ENCODE data around the gene VGLL3.

The VGLL3 gene

DNA sequence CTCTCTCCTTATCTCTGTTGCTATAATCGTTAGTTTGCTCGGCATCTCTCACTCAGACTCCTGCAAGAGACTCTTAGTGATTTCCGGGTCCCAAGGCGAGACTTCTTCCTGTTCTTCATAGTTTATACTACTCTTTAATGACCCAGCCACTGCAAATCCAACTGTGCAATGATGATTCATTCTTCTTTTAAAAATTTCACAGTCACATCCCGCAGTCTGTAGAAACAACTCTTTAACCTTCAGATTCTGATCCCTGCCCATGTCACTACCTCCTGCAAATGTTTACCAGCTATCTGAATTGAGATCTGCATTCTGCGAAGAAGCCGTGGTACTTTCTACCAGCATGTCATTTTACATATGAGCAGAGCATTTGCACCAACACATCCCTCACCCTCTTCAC lies 2.8 kb upstream of the VGLL3 start:
- H3K4me2 ChIP-seq (ENCODE audit: low read length) = no peak overlapping the region
- TF ChIP-seq, protein P1, sequence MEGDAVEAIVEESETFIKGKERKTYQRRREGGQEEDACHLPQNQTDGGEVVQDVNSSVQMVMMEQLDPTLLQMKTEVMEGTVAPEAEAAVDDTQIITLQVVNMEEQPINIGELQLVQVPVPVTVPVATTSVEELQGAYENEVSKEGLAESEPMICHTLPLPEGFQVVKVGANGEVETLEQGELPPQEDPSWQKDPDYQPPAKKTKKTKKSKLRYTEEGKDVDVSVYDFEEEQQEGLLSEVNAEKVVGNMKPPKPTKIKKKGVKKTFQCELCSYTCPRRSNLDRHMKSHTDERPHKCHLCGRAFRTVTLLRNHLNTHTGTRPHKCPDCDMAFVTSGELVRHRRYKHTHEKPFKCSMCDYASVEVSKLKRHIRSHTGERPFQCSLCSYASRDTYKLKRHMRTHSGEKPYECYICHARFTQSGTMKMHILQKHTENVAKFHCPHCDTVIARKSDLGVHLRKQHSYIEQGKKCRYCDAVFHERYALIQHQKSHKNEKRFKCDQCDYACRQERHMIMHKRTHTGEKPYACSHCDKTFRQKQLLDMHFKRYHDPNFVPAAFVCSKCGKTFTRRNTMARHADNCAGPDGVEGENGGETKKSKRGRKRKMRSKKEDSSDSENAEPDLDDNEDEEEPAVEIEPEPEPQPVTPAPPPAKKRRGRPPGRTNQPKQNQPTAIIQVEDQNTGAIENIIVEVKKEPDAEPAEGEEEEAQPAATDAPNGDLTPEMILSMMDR (IDR thresholded peaks at IDR 0.05; ENCODE audit: low read depth, low read length, poor library complexity, severe bottlenecking) = no peak
- TF ChIP-seq EZH2phosphoT487 (IDR thresholded peaks at IDR 0.05; ENCODE audit: borderline replicate concordance, low read length) = no peak
- H3K4me3 ChIP-seq (ENCODE audit: low read length) = no peak overlapping the region
- H3F3A ChIP-seq (ENCODE audit: control insufficient read depth, insufficient read depth) = no peaks in the 10 kb centered on the region
- H3K9me3 ChIP-seq (ENCODE audit: control insufficient read depth, insufficient read depth, low read length) = no peaks in the 10 kb centered on the region; the same call in 1 of the 2 replicates
- H3K9me2 ChIP-seq (replicated peaks; ENCODE audit: control insufficient read depth, low read length) = no peaks in the 10 kb centered on the region
- no peaks in the 10 kb centered on the region for H4K20me1 ChIP-seq (ENCODE audit: control insufficient read depth, insufficient read depth, low read depth, low read length)
- H3K4me1 ChIP-seq (ENCODE audit: control insufficient read depth, low read length) = no peaks in the 10 kb centered on the region
- no peaks in the 10 kb centered on the region for H3K27me3 ChIP-seq (ENCODE audit: control insufficient read depth, low read length)
- H3K79me2 ChIP-seq (ENCODE audit: control insufficient read depth, low read length) = no peaks in the 10 kb centered on the region
- no peaks in the 10 kb centered on the region for H3K36me3 ChIP-seq (ENCODE audit: control insufficient read depth, low read length)
- no peak overlapping the region for H3K27ac ChIP-seq (ENCODE audit: low read depth, low read length)

DNA sequence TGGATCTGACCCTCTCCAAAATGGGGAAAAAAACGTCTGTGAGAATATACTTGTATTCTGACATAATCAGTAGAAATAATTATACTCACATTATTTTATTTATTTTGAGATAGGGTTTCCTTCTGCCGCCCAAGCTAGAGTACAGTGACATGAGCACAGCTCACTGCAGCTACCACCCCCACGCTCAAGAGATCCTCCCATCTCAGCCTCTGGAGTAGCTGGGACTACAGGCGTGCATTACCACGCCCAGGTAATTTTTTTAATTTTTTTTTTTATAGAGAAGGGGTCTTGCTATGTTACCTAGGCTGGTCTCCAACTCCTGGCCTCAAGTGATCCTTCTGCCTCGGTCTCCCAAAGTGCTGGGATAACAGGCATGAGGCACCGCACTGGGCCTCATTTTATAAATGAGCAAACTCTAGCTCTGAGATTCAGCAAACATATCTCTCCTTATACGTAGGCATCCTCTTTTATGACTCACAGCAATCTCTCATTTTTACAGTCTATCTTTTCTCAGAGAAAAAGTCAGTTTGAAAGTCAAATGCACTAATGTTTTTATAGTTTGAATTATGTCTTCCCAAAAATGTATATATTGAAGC lies 989 bp upstream of the VGLL3 start:
- Histone ChIP-seq H3K9me2 (replicated peaks; ENCODE audit: control insufficient read depth, low read length) (no peaks in the 10 kb centered on the region), H3K9me3 (ENCODE audit: control insufficient read depth, insufficient read depth, low read length) (no peaks in the 10 kb centered on the region; the same call in 1 of the 2 replicates), H4K20me1 (ENCODE audit: control insufficient read depth, insufficient read depth, low read depth, low read length) (no peaks in the 10 kb centered on the region), H3K27me3 (ENCODE audit: control insufficient read depth, low read length) (no peaks in the 10 kb centered on the region), H3K79me2 (ENCODE audit: control insufficient read depth, low read length) (no peaks in the 10 kb centered on the region), H3K36me3 (ENCODE audit: control insufficient read depth, low read length) (no peaks in the 10 kb centered on the region), H3F3A (ENCODE audit: control insufficient read depth, insufficient read depth) (no peaks in the 10 kb centered on the region), H3K4me2 (ENCODE audit: low read length) (no peak overlapping the region), H3K4me3 (ENCODE audit: low read length) (no peak overlapping the region), H3K27ac (ENCODE audit: low read depth, low read length) (no peak overlapping the region), H3K4me1 (ENCODE audit: control insufficient read depth, low read length) (no peaks in the 10 kb centered on the region)
- TF ChIP-seq, protein P1 (IDR thresholded peaks at IDR 0.05; ENCODE audit: low read depth, low read length, poor library complexity, severe bottlenecking) = no peak
- no peak for TF ChIP-seq EZH2phosphoT487 (IDR thresholded peaks at IDR 0.05; ENCODE audit: borderline replicate concordance, low read length)

DNA sequence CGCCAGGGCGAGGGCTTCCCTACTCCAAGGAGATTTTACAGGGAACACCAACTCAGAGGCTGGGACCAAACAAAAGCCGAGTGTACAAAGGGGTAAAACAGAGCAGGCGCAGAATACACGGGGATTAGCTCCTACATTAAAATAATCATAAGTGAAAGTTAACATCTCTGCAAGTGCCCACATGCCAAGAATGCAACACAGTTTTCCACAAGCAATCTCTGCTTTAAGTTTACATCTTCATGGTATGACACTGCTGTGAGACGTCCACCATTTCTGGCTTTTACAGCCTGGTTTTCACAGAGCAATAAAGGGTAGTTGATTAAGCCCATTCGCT lies 500 bp upstream of the VGLL3 start:
- Histone ChIP-seq H3K9me2 (replicated peaks; ENCODE audit: control insufficient read depth, low read length) (no peaks in the 10 kb centered on the region), H3K36me3 (ENCODE audit: control insufficient read depth, low read length) (no peaks in the 10 kb centered on the region), H3K4me2 (ENCODE audit: low read length) (no peak overlapping the region), H3K9me3 (ENCODE audit: control insufficient read depth, insufficient read depth, low read length) (no peaks in the 10 kb centered on the region; the same call in 1 of the 2 replicates), H3K79me2 (ENCODE audit: control insufficient read depth, low read length) (no peaks in the 10 kb centered on the region), H3K27ac (ENCODE audit: low read depth, low read length) (no peak overlapping the region), H3K4me3 (ENCODE audit: low read length) (no peak overlapping the region), H3K27me3 (ENCODE audit: control insufficient read depth, low read length) (no peaks in the 10 kb centered on the region), H3K4me1 (ENCODE audit: control insufficient read depth, low read length) (no peaks in the 10 kb centered on the region), H4K20me1 (ENCODE audit: control insufficient read depth, insufficient read depth, low read depth, low read length) (no peaks in the 10 kb centered on the region), H3F3A (ENCODE audit: control insufficient read depth, insufficient read depth) (no peaks in the 10 kb centered on the region)
- TF ChIP-seq EZH2phosphoT487 (IDR thresholded peaks at IDR 0.05; ENCODE audit: borderline replicate concordance, low read length) = no peak
- TF ChIP-seq, protein P1 (IDR thresholded peaks at IDR 0.05; ENCODE audit: low read depth, low read length, poor library complexity, severe bottlenecking) = no peak
